GM18870 (cell line): ENCODE measurements around the gene ONECUT3.

Source experiments
- ATAC-seq: cut with Tn5 transposase; IDR thresholded peaks from one replicate; pipeline ENCODE4 v1.9.1; 2021; ENCODE audit warnings: moderate library complexity; ENCODE audit not compliant: unreplicated experiment

Gene ONECUT3

DNA sequence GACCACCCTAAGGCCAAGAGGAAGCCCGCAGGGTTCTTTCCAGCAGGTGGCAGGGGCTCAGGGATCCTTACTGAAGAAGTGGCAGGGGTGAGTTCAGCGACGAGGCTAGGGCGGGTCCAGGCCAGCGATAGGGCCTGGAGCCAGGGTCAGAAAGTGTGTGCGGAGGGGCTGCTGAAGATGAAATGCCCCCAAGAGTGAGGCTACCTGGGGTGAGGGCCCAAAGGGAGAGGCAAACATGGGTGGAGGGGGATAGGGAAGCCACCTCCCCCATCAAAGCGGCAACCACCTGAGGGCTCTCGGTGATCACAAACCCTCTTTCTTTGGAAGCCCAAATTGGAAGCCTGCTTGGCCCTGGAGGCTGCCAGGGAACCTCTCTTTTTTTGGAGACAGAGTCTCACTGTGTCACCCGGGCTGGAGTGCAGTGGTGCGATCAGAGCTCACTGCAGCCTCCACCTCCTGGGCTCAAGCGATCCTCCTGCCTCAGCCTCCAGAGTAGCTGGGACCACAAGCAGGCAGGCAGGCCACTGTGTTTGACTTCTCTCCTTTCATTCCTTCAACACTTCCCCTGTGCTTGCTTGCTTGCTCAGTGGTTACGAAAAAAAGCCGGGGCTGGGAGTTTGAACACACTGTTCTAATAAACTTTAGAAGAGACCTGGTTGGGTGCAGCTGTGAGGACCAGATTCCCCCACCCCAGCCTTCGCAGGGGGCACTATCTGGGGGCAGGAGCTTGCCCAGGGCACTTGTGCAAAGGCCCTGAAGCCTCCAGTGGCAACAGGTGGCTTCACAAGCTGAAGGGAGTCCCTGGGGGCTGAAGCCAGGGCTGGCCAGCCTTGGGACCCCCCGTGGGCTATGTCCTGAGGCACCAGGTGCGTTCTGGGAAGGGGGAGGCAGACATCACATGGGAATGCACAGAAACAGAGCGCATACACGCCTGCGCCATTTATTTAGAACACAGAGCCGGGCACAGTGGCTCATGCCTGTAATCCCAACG, 60.2 kb downstream of the ONECUT3 start:
- no peak for ATAC-seq

DNA sequence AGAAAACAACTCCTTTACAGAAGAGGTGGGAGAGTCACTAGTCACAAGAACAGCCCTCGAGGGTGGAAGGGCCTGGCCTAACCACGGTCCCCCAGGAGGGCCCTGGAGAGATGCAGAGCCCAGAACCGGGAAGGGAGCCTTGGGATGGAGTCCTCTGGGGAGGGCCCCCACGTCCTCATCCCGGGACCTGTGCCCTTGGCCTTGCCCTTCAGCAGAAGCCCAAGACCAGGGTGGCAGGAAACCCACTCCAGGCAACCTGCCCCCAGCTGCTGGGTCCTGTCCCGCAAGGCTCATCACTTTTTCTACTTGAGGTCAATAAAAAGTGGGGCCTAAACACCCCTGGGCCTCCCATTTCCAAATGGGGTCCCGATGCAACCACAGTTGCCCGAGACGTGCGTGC, 61.1 kb downstream of the ONECUT3 start:
- ATAC-seq = no peak

DNA sequence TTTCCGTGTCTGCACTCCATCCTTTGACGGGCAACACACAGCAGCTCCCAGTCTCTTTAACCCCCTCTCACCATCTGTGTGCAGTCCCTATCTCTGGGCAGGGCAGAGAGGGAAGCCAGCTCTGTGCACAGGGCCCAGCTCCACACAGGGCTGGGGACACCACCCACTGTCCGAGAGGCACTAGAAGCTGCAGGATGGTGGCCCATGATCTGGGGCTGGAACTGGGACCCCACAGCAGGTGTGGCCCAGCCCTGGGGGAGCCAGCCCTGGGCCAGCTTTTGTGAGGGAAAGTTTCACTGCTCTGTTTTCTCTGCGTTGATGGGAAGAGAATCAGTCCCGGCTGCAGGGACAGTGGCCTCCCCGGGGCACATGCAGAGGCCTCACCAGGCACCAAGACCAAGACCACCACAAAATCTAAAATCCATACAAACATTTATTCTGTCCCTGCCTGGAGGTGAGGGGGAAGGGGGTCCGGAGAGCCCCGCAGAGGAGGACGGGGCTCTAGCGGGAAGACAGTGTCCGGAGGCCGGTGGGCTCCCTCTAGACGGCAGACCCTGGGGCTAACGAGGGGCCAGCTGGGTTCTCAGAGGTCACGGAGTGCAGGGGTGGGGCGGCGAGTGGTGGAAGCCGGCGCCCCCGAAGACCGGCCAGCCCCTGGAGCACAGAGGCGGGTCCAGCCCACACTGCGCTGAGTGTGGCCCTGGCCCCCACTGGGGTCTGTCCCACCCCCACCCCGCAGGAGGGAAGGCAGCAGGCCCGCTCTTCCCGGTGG, 61.7 kb downstream of the ONECUT3 start:
- no peak for ATAC-seq

DNA sequence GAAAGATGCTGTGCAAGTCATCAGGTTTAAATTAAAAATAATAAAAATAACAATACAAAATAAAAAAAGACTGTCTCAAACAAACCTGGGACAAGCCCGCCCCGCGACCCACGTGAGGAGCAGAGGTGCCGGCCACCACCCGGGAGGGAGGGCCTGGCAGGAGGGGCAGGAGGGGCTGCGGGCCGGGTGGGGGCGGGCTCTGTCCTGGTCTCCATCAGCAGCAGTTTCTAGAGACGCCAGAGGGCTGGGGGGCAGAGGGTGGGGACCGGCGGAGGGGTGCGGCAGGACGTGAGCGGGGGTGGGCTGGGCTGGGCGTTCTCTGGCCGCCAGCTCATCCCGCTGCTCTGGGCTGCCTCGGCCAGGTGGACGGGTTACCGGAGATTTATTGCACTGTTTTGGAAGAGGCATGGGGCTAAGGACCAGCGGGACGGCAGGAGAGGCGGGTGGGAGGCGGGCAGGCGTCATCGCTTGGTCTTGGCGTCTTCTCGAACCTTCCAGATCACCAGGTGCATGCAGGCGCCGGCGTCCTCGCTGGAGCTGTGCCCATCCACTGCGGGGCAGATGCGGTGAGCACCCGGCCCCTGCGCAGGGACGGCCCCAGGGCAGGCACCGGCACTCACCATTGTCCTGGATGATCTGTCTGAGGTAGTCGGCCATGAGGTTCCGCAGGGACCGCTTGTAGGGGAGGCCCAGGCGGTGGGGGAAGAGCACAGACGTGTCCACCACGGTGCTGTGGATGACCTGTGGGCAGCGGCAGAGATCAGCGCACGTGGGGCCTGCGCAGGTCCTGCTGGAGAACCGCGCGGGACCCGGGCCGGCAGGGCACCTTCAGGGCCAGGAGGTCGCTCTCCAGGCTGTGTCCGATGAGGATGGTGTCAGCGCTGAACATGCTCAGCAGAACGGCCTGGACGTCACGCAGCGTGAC, 62.6 kb downstream of the ONECUT3 start:
- ATAC-seq = no peak

DNA sequence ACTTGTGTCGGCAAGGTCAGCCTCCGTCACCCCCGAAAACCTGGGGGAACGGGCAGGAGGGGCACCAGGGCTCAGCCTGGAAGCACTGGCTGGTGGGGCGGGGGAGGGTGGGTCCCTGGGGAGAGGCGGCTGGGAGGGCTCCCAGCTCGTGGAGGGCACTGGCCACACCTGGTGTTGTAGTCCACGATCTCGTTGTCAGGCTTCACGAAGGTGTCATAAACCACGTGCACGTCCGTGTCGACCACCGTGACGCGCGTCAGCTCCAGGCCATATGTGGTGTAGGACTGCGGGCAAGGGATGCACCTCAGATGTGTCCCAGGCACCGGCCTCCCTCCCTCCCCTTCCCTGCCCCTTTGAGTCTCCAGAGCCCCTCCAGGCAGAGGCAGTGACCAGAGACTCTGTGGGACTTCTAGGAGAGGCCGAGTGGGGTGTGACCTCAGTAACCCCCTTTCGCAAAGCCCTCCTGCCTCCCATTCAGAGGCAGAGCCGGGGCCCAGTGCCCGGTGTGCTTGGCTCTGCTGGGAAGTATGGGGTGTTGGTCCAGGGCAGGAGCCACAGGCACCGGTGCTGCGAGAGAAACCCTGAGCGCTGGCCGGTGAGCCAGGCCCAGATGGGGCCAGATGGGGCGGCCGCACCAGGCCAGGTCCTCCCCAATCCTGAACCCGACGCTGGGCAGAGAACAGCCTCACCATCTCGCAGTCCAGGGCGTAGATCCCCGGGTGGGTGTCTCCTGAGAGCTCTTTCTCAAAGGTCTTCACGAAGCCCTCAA, 63.4 kb downstream of the ONECUT3 start:
- ATAC-seq = no peak

DNA sequence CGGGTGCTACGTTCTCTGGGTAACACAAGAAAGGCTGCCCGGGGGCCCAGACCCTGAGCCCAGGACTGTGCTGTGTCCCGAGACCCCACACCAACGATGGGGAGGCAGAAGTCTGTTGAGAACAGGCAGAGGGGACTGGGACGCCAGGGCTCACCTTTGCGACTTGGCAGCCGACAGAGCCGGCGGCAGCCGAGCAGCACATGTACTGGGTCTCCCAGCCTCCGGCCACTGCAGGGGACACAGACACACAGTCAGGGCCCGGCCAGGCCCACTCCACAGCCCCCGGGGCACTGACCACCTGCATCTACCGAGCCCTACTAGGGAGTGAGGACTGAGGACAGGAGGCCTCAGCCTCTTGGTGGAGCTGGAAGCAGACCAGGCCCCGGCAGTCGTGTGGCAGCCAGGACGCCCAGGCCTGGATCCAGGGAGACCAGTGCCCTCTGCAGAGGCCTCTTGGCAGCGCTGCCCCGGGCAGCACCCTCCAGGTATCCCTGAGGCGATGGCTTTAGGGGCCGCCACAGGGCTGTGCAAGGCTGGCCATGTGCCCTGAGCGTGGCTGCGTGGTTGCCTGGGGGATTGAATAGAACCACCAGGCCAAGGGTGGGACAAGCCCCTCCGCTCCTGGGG, 64.4 kb downstream of the ONECUT3 start:
- no peak for ATAC-seq

DNA sequence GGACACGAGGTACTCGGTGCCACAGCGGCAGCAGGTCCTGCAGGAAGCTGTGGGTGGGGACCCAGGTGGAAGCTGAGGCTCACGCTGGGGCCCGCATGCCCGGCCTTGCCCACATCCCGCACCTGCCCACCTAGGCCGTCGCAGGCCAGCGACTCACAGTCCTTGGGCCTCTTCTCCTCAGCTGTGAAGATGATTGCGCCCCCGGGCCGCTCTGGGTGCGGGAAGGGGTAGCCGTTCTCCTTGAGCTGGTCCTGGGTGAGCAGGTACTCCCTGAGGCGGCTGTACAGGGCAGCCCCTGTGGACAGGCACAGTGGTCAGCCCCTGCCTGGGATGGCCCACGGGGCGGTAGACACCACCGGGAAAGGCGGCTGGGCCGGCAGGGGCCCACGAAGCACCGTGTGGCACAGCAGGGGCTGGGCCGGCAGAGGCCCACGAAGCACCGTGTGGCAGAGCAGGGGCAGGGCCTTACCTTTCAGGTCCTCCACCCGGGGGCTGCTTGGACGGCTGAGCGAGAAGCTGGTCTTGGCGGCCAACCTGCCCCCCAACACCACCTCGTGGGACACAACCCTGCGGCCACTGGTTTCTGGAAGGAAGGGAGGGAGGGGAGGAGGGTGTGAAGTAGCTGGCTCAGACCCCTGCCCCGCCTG, 65.4 kb downstream of the ONECUT3 start:
- no peak for ATAC-seq

DNA sequence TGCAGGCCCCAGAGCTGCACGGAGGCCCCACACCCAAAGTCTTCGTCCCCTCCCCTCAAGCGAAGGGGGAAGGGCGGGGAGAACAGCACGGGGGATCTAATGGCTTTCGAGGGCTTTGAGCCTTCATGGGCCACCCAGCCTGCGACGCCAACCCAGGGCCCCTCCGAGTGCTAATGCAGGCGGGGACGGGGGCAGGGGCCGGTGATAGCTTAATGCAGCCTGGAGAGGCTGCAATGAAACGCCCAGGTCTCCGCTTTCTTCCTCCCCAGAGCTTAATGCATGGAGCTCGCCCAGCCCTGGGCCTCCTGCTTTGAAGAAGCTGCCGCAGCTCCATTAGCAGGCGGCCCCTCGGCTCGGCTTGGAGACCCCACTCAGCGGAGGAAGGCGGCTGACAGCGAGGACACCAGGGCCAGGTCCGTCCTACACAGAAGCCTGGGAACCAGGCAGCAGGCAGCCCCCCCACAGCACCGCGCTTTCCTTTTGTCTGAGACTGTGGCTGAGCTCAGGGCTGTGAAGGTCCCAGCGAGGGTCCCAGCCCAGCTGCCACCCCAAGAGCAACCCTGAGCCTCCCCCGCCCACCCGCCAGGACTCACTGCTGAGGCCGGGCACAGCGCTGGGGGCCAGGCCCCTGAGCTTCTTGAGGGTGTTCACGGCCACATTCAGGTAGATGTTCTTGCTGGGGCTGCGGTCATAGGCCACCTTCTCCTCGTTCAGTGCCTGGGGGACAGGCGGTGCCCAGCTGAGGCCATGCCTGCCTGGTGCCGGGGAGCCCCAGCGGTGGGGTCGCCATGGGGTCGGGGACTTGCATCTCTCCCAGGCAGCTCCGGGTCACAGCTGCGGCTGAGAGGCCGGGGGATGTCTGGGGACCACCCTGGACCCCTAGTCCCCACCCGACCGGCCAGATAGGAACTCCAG, 66.3 kb downstream of the ONECUT3 start:
- ATAC-seq = no peak

DNA sequence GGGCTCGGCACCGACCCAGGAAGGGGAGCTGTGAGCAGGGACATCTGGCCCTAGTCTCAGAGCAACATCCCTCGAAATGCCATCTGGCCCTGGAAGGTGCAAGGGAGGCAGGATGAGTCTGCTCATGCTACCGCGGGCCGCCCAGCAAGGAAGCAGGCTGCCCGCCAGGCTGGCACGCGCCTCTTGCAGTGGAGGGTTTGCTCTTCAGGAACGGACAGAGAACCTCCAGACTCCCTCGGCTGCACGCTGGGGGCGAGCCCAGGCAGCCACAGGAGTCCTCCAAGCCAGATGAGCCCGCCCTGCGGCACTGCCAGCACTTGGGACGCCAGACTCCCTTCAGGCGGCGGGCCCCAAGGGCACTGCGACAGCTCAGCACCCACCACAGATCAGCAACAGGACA, 68.9 kb downstream of the ONECUT3 start:
- ATAC-seq = no peak

DNA sequence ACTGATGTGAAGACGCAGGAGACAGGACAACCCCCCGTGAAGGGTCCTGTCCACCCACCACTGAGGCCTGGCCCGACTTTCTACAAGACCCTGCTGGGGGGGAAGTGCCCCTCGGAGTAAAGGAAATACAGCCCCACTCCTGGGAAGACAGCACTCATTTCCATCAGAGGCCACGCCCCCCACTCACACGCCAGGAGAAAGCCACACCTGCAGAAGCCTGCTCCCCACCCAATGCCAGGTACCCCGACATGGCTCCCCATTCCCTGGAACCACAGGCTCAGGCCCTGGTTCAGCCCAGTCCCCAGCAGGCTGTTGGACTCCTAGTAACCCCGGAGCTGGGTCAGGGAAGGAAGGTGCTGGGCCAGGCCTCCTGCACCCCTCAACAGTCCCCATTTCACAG, 69.7 kb downstream of the ONECUT3 start:
- no peak for ATAC-seq

DNA sequence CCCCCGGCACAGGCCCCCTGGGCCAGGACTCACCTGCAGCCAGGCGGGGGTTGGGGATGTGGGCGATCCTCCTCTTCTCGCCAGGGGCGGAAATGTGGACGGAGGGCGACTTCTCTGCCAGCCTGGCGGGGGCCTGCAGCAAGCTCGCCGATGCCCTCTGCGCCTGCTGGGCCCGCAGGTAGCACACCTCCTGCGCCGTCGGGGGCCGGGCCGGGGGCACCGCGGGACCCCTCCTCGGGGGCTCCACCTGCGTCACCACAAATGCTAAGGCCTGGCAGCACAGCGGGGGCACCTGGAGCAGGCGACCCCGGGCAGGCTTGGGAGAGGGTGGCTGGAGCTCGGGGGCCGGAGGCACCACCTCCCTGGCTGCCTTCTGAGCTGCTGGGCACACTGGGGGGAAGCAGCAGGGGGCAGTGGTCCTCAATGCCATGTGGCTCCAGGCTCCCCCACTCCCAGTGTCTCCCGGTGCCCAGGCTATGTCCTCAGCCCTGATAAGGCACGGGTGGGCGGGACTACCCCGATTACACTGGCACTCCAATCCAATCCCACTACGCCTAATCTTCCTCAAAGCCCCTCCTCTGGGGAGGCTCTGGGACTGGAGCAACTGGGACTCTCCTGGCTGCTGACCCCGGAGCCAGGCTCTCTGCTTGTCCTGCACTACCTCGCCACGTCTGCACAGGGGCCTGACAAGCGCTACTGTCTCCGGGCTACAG, 70.4 kb downstream of the ONECUT3 start:
- ATAC-seq = no peak

DNA sequence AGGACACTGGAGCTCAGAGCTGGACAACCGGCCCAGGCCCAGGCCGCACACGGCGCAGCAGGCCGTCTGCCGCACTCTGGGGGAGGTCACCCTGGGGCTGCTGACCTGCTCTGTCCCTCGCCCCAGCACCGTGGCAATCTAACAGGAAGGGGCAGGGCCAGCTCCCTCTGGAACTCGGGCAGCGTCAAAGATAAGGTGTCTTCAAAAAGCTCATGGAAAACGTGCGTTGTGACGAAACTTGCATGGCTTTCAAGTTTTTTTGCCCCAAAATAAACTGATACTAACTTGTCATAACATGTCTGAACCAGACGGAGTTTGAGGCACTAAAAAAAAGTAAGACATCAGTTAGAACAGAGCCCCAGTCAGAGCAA, 70.9 kb downstream of the ONECUT3 start:
- no peak for ATAC-seq

DNA sequence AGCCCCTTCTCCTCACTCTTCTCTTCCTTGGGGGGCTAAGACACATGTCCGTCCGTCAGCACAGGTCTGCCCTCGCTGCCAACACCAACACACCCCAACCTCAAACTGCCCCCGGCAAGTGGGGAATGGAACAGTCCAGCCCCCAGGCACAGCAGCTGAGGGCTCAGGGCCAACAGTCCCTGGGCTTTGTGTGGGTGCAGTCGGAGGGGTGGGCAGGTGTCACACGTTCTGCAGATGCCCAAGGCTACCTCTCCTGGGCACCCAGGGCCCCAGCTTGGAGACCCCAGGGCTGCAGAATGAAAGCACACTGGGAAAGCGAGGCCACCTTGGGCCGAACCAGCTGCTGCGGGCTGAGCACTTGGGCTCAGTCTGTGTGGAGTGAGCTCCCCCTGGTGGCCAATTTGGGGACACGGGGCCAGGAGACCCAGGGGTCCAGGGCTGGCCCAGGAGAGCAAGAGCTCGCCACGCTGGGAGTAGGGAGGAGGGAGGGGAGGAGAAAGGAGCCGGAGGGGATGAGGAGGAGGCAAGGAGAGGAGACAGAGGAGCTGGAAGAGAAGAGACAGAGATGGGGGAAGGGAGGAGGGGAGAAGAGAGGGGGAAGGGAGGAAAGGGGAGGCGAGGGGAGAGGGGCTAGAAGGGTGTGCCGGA, 72.7 kb downstream of the ONECUT3 start:
- no peak for ATAC-seq

DNA sequence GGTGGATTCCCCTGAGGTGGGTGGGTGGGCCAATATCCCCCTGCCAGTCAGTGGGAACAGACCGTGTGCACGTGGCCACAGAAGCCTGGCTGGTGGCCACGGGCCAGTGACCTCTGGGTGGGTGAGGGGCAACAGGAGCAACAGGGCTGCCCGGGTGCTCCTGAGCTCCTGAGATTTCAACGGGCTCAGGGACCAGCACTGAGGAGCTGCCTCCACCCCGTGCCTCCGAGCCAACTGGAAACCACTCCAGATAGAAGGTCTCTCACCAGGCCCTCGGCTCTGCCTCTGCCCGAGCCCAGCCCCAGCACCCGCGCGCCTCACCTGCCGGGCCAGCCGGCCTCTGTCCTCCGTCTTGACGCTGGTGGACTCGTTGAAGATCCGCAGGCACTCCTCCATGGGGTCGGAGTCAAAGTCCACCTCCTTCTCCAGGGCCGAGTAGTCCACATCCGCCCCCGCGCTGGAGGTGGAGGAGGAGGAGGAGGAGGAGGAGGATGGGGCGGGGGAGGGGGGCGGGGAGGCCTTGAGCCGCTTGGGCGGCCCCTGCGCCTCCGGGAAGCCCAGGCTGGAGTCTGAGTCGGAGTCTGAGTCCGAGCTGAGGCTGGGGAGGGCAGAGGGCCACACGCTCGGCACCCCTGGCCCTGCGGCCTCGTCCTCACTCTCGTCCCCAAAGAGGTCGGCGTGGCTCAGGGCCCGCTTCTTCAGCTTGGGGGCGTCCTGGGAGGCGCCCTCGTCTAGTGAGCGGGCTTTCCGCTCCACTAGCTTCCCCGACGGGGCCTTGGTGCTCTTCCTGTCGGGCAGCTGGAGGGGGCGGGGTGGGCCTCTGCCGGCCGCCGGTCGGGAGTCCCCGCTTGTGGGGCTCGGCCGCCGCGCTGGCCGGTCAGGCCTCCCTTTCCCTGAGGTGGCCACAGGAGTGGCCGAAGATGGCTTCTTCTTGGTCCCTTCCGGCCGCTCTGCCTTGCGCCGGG, 73.5 kb downstream of the ONECUT3 start:
- ATAC-seq = no peak

DNA sequence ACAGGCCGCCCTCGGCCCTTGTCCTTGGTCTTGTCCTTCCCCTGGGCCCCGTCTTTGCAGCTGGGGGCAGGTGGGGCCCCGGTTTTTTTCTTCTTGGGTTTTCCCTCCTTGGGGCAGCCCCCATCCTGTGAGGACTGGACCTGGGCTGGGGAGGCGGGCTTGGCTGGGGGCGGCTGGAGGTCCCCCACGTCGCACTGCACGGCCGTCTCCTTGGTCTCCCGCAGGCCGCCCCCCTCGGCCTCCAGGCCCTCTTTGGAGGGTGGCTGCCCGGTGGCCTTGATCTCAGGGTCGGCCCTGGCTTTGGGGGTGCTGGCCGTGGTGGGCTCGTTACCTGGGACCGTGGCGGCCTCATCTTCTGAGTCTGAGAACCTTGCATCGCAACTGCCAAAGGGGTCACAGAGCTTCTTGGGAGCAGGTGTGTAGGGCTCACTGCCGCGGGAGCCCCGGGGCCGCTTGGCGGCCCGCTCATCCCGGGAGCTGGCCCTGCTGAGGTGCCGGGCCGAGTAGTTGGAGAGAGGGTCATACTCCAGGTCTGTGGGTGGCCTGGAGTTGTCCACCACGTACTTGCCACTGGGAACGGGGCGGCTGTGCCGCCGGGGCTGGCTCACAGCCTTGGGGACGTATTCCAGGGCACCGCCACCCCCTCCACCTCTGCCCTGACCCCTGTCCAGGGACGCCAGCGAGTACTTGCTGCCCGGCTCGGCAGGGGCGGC, 74.4 kb downstream of the ONECUT3 start:
- ATAC-seq = no peak
